ENCODE results near the gene PEX26.
"Not testable (repeated sequence)": the region's sequence is repeated elsewhere in the genome, so short reads cannot be mapped to it uniquely, and the experiment has no call there.

PEX26 gene

GRCh38 chr22:18044548-18045271 is 33.1 kb upstream of the PEX26 start:
- Histone ChIP-seq H3K4me1 (ENCODE audit: insufficient read depth, low read length) (no peaks in the 10 kb centered on the region), H3K27me3 (ENCODE audit: insufficient read depth, low read length) (no peaks in the 10 kb centered on the region), H3K9ac (ENCODE audit: low read depth, low read length) (no peak overlapping the region), H3K9me3 (ENCODE audit: insufficient read depth, low read depth, low read length) (peaks cover 5% of the 10 kb centered on the region; the same call in 1 of the 2 replicates), H3K4me3 (ENCODE audit: low read length) (no peak overlapping the region), H3K27ac (ENCODE audit: low read length) (no peak overlapping the region), H3K36me3 (ENCODE audit: insufficient read depth, low read depth, low read length) (no peaks in the 10 kb centered on the region)

GRCh38 chr22:18045794-18046193 is 32.0 kb upstream of the PEX26 start:
- Histone ChIP-seq H3K27me3 (ENCODE audit: insufficient read depth, low read length) (no peaks in the 10 kb centered on the region), H3K36me3 (ENCODE audit: insufficient read depth, low read depth, low read length) (no peaks in the 10 kb centered on the region)

GRCh38 chr22:18048041-18048440 is 29.7 kb upstream of the PEX26 start:
- Histone ChIP-seq H3K27me3 (ENCODE audit: insufficient read depth, low read length) (no peaks in the 10 kb centered on the region), H3K27ac (ENCODE audit: low read length) (no peak overlapping the region), H3K4me3 (ENCODE audit: low read length) (no peak overlapping the region)

More at GRCh38 chr22:18045794-18046193, 32.0 kb upstream of the PEX26 start:
- H3K4me3 ChIP-seq (ENCODE audit: low read length) = no peak overlapping the region
- H3K9me3 ChIP-seq (ENCODE audit: insufficient read depth, low read depth, low read length) = peaks cover 5% of the 10 kb centered on the region; the same call in 1 of the 2 replicates
- no peaks in the 10 kb centered on the region for H3K4me1 ChIP-seq (ENCODE audit: insufficient read depth, low read length)
- no peak overlapping the region for H3K27ac ChIP-seq (ENCODE audit: low read length)
- H3K9ac ChIP-seq (ENCODE audit: low read depth, low read length) = no peak overlapping the region

GRCh38 chr22:18048441-18048898 is 29.3 kb upstream of the PEX26 start:
- Histone ChIP-seq H3K36me3 (ENCODE audit: insufficient read depth, low read depth, low read length) (no peaks in the 10 kb centered on the region), H3K4me1 (ENCODE audit: insufficient read depth, low read length) (no peaks in the 10 kb centered on the region), H3K27ac (ENCODE audit: low read length) (no peak overlapping the region), H3K27me3 (ENCODE audit: insufficient read depth, low read length) (no peaks in the 10 kb centered on the region), H3K4me3 (ENCODE audit: low read length) (no peak overlapping the region), H3K9ac (ENCODE audit: low read depth, low read length) (no peak overlapping the region), H3K9me3 (ENCODE audit: insufficient read depth, low read depth, low read length) (no peaks in the 10 kb centered on the region)

More at GRCh38 chr22:18048041-18048440, 29.7 kb upstream of the PEX26 start:
- Histone ChIP-seq H3K9ac (ENCODE audit: low read depth, low read length) (no peak overlapping the region), H3K4me1 (ENCODE audit: insufficient read depth, low read length) (no peaks in the 10 kb centered on the region), H3K36me3 (ENCODE audit: insufficient read depth, low read depth, low read length) (no peaks in the 10 kb centered on the region), H3K9me3 (ENCODE audit: insufficient read depth, low read depth, low read length) (no peaks in the 10 kb centered on the region)

GRCh38 chr22:18050065-18050464 is 27.7 kb upstream of the PEX26 start:
- Histone ChIP-seq H3K27ac (ENCODE audit: low read length) (no peak overlapping the region), H3K4me3 (ENCODE audit: low read length) (no peak overlapping the region), H3K9ac (ENCODE audit: low read depth, low read length) (no peak overlapping the region), H3K36me3 (ENCODE audit: insufficient read depth, low read depth, low read length) (no peaks in the 10 kb centered on the region), H3K4me1 (ENCODE audit: insufficient read depth, low read length) (no peaks in the 10 kb centered on the region), H3K27me3 (ENCODE audit: insufficient read depth, low read length) (no peaks in the 10 kb centered on the region), H3K9me3 (ENCODE audit: insufficient read depth, low read depth, low read length) (no peaks in the 10 kb centered on the region)

- not testable (repeated sequence) for H3K4me3 ChIP-seq (ENCODE audit: low read length); H3K36me3 ChIP-seq (ENCODE audit: insufficient read depth, low read depth, low read length); H3K27ac ChIP-seq (ENCODE audit: low read length); H3K4me1 ChIP-seq (ENCODE audit: insufficient read depth, low read length); H3K9me3 ChIP-seq (ENCODE audit: insufficient read depth, low read depth, low read length); H3K9ac ChIP-seq (ENCODE audit: low read depth, low read length); H3K27me3 ChIP-seq (ENCODE audit: insufficient read depth, low read length)
Observed at GRCh38 chr22:18051113-18051512, 26.7 kb upstream of the PEX26 start.

GRCh38 chr22:18053216-18053946 is 24.4 kb upstream of the PEX26 start:
- H3K27ac ChIP-seq (ENCODE audit: low read length); H3K4me1 ChIP-seq (ENCODE audit: insufficient read depth, low read length); H3K9ac ChIP-seq (ENCODE audit: low read depth, low read length); H3K27me3 ChIP-seq (ENCODE audit: insufficient read depth, low read length); H3K4me3 ChIP-seq (ENCODE audit: low read length); H3K9me3 ChIP-seq (ENCODE audit: insufficient read depth, low read depth, low read length); H3K36me3 ChIP-seq (ENCODE audit: insufficient read depth, low read depth, low read length): not testable (repeated sequence)

GRCh38 chr22:18055619-18056160 is 22.1 kb upstream of the PEX26 start:
- Histone ChIP-seq H3K9ac (ENCODE audit: low read depth, low read length) (no peak overlapping the region), H3K4me1 (ENCODE audit: insufficient read depth, low read length) (no peaks in the 10 kb centered on the region), H3K4me3 (ENCODE audit: low read length) (no peak overlapping the region), H3K27ac (ENCODE audit: low read length) (no peak overlapping the region), H3K27me3 (ENCODE audit: insufficient read depth, low read length) (no peaks in the 10 kb centered on the region), H3K36me3 (ENCODE audit: insufficient read depth, low read depth, low read length) (no peaks in the 10 kb centered on the region), H3K9me3 (ENCODE audit: insufficient read depth, low read depth, low read length) (no peaks in the 10 kb centered on the region)

- Histone ChIP-seq H3K4me1 (ENCODE audit: insufficient read depth, low read length) (no peaks in the 10 kb centered on the region), H3K27ac (ENCODE audit: low read length) (no peak overlapping the region), H3K4me3 (ENCODE audit: low read length) (no peak overlapping the region), H3K36me3 (ENCODE audit: insufficient read depth, low read depth, low read length) (no peaks in the 10 kb centered on the region), H3K9ac (ENCODE audit: low read depth, low read length) (no peak overlapping the region), H3K27me3 (ENCODE audit: insufficient read depth, low read length) (no peaks in the 10 kb centered on the region), H3K9me3 (ENCODE audit: insufficient read depth, low read depth, low read length) (no peaks in the 10 kb centered on the region)
Observed at GRCh38 chr22:18056161-18056666, 21.6 kb upstream of the PEX26 start.

GRCh38 chr22:18056807-18057474 is 20.8 kb upstream of the PEX26 start:
- Histone ChIP-seq H3K9ac (ENCODE audit: low read depth, low read length) (no peak overlapping the region), H3K9me3 (ENCODE audit: insufficient read depth, low read depth, low read length) (no peaks in the 10 kb centered on the region), H3K4me3 (ENCODE audit: low read length) (no peak overlapping the region), H3K27me3 (ENCODE audit: insufficient read depth, low read length) (no peaks in the 10 kb centered on the region), H3K4me1 (ENCODE audit: insufficient read depth, low read length) (no peaks in the 10 kb centered on the region), H3K27ac (ENCODE audit: low read length) (no peak overlapping the region), H3K36me3 (ENCODE audit: insufficient read depth, low read depth, low read length) (no peaks in the 10 kb centered on the region)

- H3K4me1 ChIP-seq (ENCODE audit: insufficient read depth, low read length) = no peaks in the 10 kb centered on the region
- H3K9ac ChIP-seq (ENCODE audit: low read depth, low read length) = no peak overlapping the region
- no peaks in the 10 kb centered on the region for H3K36me3 ChIP-seq (ENCODE audit: insufficient read depth, low read depth, low read length)
- no peak overlapping the region for H3K27ac ChIP-seq (ENCODE audit: low read length)
- H3K27me3 ChIP-seq (ENCODE audit: insufficient read depth, low read length) = no peaks in the 10 kb centered on the region
- no peaks in the 10 kb centered on the region for H3K9me3 ChIP-seq (ENCODE audit: insufficient read depth, low read depth, low read length)
- H3K4me3 ChIP-seq (ENCODE audit: low read length) = no peak overlapping the region
Observed at GRCh38 chr22:18057568-18058209, 20.1 kb upstream of the PEX26 start.
